ENCODE measurements around the gene ISLR2. TPM values are rescaled to one million over a fixed set of nuclear protein-coding genes. Genes with fewer than 3 reads are reported as not detected.

Gene ISLR2
- total RNA-seq, 1 experiment from 2014 or later: 8.9 TPM

GRCh38 chr15:74171965-74172541 is 41.7 kb downstream of the ISLR2 start:
- ChIA-PET CTCF (interaction anchor here (1.1 to 3.8 kb wide), 10 partner anchors 10 to 150 kb away, joined by 3 to 21 read pairs (median 6); partner anchors contain the start of gene STRA6), POLR2A (interaction anchor here (1.4 kb wide), 1 partner anchor 149 kb away, joined by 3 read pairs; no protein-coding TSS in a partner anchor)
- TF ChIP-seq CDX4 (CRISPR knock-in tag; IDR thresholded peaks at IDR 0.05; ENCODE audit: borderline replicate concordance) (no peak), ZSCAN18 (CRISPR knock-in tag; IDR thresholded peaks at IDR 0.05) (no peak), ZNF121 (CRISPR knock-in tag; IDR thresholded peaks at IDR 0.05) (no peak), ATF6 (CRISPR knock-in tag; IDR thresholded peaks at IDR 0.05) (no peak), E2F5 (CRISPR knock-in tag; IDR thresholded peaks at IDR 0.05) (no peak)
- H3K27me3 Mint-ChIP-seq (ENCODE audit: low read depth): peaks cover 3% of the 10 kb centered on the region; the same call in 1 of the 2 replicates
- no peak overlapping the region for H3K4me3 Mint-ChIP-seq
- H3K27ac Mint-ChIP-seq: no peak overlapping the region
- H3K4me1 Mint-ChIP-seq: peaks cover 46% of the 10 kb centered on the region
- no peaks in the 10 kb centered on the region for H3K9me3 Mint-ChIP-seq
- ATAC-seq: no peak
- no peaks in the 10 kb centered on the region for H3K36me3 Mint-ChIP-seq
- DNase-seq (ENCODE audit: low spot score): no peak

- ChIA-PET POLR2A (interaction anchor here (1.4 kb wide), 1 partner anchor 148 kb away, joined by 3 read pairs; no protein-coding TSS in a partner anchor), CTCF (interaction anchor here (1.1 to 3.8 kb wide), 12 partner anchors 11 to 150 kb away, joined by 3 to 21 read pairs (median 5); partner anchors contain the start of gene STRA6)
- DNase-seq (ENCODE audit: low spot score): peak; percentile 36
- H3K9me3 Mint-ChIP-seq: no peaks in the 10 kb centered on the region
- TF ChIP-seq MLX (CRISPR knock-in tag; IDR thresholded peaks at IDR 0.05) (no peak), USF2 (CRISPR knock-in tag; IDR thresholded peaks at IDR 0.05) (no peak), RELA (CRISPR knock-in tag; IDR thresholded peaks at IDR 0.05; ENCODE audit: borderline replicate concordance) (no peak), TP53 (CRISPR knock-in tag; IDR thresholded peaks at IDR 0.05) (no peak), ZNF512 (CRISPR knock-in tag; IDR thresholded peaks at IDR 0.05; ENCODE audit: borderline replicate concordance) (no peak), ZMAT4 (CRISPR knock-in tag; IDR thresholded peaks at IDR 0.05) (no peak), GRHL2 (CRISPR knock-in tag; IDR thresholded peaks at IDR 0.05; ENCODE audit: insufficient replicate concordance, severe bottlenecking) (no peak), ZBTB21 (CRISPR knock-in tag; IDR thresholded peaks at IDR 0.05; ENCODE audit: borderline replicate concordance) (no peak), FOXK1 (CRISPR knock-in tag; IDR thresholded peaks at IDR 0.05) (no peak), NR2C2 (CRISPR knock-in tag; IDR thresholded peaks at IDR 0.05) (no peak), ZNF416 (CRISPR knock-in tag; IDR thresholded peaks at IDR 0.05) (no peak), CREM (CRISPR knock-in tag; IDR thresholded peaks at IDR 0.05) (no peak), CTCF (IDR thresholded peaks at IDR 0.05) (no peak), ESRRA (CRISPR knock-in tag; IDR thresholded peaks at IDR 0.05; ENCODE audit: borderline replicate concordance) (no peak), SP1 (CRISPR knock-in tag; conservative IDR thresholded peaks at IDR 0.05) (no peak)
- no peak overlapping the region for H3K27ac Mint-ChIP-seq
- peaks cover 53% of the 10 kb centered on the region for H3K4me1 Mint-ChIP-seq
- no peak overlapping the region for H3K4me3 Mint-ChIP-seq
- peak; percentile 23 for ATAC-seq
- no peaks in the 10 kb centered on the region for H3K36me3 Mint-ChIP-seq
- peaks cover 3% of the 10 kb centered on the region; the same call in 1 of the 2 replicates for H3K27me3 Mint-ChIP-seq (ENCODE audit: low read depth)
Observed at GRCh38 chr15:74172701-74173379, 42.5 kb downstream of the ISLR2 start.

Data from WTC11 (cell line).